Breast epithelium (tissue), 3 donors: ENCODE results near the gene CCSER1.

ENCODE experiments used
- POLR2A ChIP-seq: fragments of 450-650 bp; IDR thresholded peaks from one replicate; pipeline ENCODE4 v1.6.1; 2016; ENCODE audit warnings: antibody characterized with exemption, mild to moderate bottlenecking, moderate library complexity
- POLR2AphosphoS5 ChIP-seq, 3 donors: sonication (generic); formaldehyde crosslinking; IDR thresholded peaks; one replicate each; pipeline ENCODE4 v1.6.1; 2017; ENCODE audit warnings: antibody characterized with exemption in 3 of 3

GRCh38 chr4:90186229-90186628 is 59.0 kb downstream of the CCSER1 start:
- TF ChIP-seq POLR2AphosphoS5 (IDR thresholded peaks at IDR 0.05) (no peak), POLR2A (no peak)
